ENCODE measurements around the gene ARHGEF39.
"Not testable (repeated sequence)": the region's sequence is repeated elsewhere in the genome, so short reads cannot be mapped to it uniquely, and the experiment has no call there.

ARHGEF39 gene

DNA sequence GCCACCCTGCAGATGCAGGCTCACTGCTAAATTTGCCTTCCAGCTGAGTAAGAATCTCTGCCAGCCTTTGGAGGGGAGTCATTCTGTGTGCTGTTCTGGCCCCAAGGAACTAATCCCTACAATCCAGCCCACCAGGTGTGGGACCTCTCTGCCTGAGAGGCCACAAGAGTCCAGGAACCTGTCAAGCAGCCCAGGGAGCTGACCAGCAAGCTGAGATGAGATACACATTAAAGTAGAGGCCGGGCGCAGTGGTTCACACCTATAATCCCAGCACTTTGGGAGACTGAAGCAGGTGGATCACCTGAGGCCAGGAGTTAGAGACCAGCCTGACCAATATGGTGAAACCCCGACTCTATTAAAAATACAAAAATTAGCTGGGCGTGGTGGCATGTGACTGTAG, 52.9 kb downstream of the ARHGEF39 start:
- not testable (repeated sequence) for H3K9me3 ChIP-seq (ENCODE audit: control insufficient read depth in 1 of 2, low read length in 2 of 2); H3K27ac ChIP-seq (ENCODE audit: low read length); H3K4me3 ChIP-seq (ENCODE audit: low read depth in 1 of 2, low read length in 2 of 2); H3K27me3 ChIP-seq (ENCODE audit: low read depth, low read length); H3K4me1 ChIP-seq (ENCODE audit: control insufficient read depth in 1 of 2, insufficient read depth in 2 of 2, low read length in 2 of 2)
- peaks cover 21 to 27% of the 10 kb centered on the region in 2 donors for H3K36me3 ChIP-seq (ENCODE audit: control insufficient read depth in 1 of 2, insufficient read depth in 2 of 2, low read length in 2 of 2)

DNA sequence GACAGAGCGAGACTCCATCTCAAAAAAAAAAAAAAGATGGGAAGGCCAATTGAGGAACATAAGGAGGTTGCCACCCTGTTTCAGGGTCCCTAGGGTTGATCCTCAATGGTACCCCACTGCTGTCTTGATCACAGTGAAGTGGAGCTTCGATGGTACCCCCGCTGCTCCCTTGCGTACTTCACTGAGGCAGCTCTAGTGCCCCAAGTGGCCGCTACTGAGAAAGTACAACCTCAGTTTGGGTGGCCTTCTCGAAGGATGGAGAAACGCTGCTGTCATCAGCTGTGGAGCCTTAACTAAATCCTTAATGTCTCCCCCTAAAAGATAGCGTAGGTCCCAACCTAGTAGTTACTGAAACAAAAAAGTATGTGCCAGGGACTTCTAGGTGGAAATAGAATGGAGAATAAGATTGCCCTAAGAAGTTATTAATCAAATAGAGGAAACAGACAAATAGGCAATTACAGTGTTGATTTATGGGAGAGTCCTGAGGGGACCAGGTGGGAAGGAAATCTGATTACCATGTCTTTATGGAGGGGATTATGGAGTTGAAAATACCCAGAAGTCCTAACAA, 53.7 kb downstream of the ARHGEF39 start:
- Histone ChIP-seq H3K9me3 (ENCODE audit: control insufficient read depth in 1 of 2, low read length in 2 of 2) (no peaks in the 10 kb centered on the region), H3K4me1 (ENCODE audit: control insufficient read depth in 1 of 2, insufficient read depth in 2 of 2, low read length in 2 of 2) (peaks cover under 1 to 15% of the 10 kb centered on the region in 2 donors), H3K36me3 (ENCODE audit: control insufficient read depth in 1 of 2, insufficient read depth in 2 of 2, low read length in 2 of 2) (peaks cover 21 to 27% of the 10 kb centered on the region in 2 donors), H3K27ac (ENCODE audit: low read length) (no peak overlapping the region), H3K27me3 (ENCODE audit: low read depth, low read length) (no peaks in the 10 kb centered on the region), H3K4me3 (ENCODE audit: low read depth in 1 of 2, low read length in 2 of 2) (no peak overlapping the region)

DNA sequence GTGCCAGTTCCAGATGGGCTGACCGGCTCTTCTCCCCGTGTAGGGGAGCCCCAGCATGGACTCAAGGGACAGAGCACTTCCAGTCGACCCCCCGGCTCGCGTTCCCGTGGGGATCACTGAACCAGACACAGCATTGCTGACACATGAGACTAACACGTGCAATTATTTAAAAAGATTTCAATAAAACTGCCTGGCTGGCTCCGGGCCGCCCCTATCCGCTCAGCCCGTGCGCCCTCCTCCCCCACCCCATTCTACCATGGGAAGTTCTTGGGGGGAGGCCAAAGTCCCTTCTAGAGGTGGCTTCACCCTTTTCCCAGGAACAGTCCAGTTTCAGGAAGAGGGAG, 55.2 kb downstream of the ARHGEF39 start:
- Histone ChIP-seq H3K27me3 (ENCODE audit: low read depth, low read length) (no peaks in the 10 kb centered on the region), H3K4me3 (ENCODE audit: low read depth in 1 of 2, low read length in 2 of 2) (no peak overlapping the region), H3K27ac (ENCODE audit: low read length) (no peak overlapping the region), H3K4me1 (ENCODE audit: control insufficient read depth in 1 of 2, insufficient read depth in 2 of 2, low read length in 2 of 2) (peaks cover 4 to 22% of the 10 kb centered on the region in 2 donors), H3K36me3 (ENCODE audit: control insufficient read depth in 1 of 2, insufficient read depth in 2 of 2, low read length in 2 of 2) (peaks cover 21 to 27% of the 10 kb centered on the region in 2 donors), H3K9me3 (ENCODE audit: control insufficient read depth in 1 of 2, low read length in 2 of 2) (no peaks in the 10 kb centered on the region)
